Fibroblast of skin of right quadriceps (primary cell): ENCODE measurements around the gene RASA3.

Source experiments
- DNase-seq: peaks from one replicate; pipeline ENCODE4 v3.0.0-alpha.2; 2013

RASA3 gene

DNA sequence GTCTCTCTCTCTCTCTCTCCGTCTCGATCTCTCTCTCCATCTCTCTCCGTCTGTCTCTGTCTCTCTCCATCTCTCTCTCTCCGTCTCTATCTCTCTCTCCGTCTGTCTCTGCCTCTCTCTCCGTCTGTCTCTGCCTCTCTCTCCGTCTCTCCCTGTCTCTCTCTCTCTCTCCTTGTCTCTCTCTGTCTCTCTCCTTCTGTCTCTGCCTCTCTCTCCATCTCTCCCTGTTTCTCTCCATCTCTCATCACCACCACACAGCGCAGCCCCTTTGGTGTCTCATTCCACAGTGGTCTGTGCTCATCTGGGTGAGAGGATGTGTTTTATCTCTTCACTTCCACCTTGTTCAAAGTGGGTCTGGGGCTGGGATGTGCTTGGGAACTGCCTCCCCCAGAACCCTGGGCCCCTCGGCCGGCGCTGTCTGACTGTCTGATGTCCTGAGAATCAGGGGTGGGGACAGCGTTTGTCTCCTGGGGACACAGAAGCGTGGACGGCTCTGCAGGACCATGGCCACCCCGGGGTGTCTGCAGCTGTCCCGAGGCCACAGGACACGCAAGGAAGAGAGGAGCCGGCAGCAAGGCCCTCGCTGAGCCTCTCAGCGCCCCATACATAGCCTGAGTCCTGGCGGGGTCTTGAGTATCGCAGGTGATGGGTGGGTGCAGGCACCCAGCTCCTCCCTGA lies 118.3 kb downstream of the RASA3 start:
- DNase-seq, result no peak

DNA sequence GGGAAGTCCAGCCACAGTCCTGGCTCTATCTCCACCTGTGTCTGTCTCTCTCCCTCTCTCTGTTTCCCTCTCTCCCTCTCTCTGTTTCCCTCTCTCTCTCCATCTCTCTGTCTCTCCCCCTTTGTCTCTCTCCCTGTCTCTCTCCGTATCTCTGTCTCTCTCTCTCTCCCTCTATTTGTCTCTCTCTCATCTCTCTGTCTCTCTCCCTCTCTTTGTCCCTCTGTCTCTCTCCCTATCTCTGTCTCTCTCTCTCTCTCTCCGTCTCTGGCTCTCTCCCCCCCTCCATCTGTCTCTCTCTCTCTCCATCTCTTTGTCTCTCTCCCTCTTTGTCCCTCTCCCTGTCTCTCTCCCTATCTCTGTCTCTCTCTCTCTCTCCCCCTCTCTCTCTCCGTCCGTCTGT lies 119.1 kb downstream of the RASA3 start:
- no peak for DNase-seq

- no peak for DNase-seq
These were observed 119.5 kb downstream of the RASA3 start for GRCh38 chr13:114012921-114013320.

DNA sequence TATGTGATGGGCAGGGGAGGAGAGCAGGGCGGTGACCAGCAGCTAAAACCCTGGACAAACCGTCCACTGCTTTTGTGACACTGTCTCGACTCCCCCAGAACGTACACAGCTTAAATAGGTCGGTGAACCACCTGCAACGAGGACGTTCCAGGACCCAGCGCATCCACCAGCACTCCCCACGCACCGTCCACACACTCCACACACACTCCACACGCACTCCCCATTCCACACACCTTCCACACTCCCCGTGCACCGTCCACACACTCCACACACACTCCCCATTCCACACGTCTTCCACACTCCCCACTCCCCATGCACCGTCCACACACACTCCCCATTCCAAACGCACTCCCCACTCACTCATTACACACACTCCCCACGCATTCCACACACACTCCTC lies 120.3 kb downstream of the RASA3 start:
- DNase-seq, result no peak

- DNase-seq, result no peak
These were observed 121.2 kb downstream of the RASA3 start for GRCh38 chr13:114011226-114011625.

GRCh38 chr13:114010401-114011101 lies 121.9 kb downstream of the RASA3 start:
- no peak for DNase-seq

DNA sequence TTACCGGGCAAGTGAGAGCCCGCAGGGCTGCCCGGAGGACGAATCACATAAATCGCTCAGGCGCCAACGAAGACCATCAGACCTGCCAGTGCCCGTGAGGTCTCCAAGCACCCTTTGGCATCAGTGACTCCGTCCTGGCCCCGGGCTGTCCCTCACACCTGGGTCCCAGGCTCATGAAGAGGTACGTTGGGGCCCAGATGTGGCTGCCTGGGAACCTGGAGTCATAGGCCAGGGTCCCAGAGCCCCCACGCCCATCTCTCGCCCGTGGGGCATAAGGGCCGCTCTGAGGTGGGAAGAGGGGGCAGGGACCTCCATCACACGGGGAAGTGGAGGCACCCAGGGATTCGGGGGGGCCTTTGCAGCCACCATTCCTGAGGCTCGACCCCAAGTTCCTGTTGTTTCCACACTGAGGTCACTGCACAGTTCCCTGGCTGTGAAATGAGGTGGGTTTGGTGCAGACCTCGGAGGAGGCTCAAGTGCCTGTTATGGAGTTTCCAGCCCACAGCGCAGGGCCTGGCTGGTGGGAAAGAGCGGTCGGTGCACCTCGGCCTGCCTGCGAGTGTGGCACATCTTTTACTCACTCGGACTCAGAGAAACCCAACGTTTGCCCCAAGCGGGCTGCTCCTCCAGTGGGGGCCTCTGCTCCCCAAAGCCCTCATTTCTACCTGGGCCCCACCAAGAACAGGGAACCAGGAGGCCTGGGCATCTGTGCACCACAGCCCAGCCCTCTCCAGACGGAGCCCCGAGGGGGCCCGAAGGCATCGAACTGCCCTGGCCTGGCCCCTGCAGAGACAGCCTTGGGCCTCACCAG lies 122.6 kb downstream of the RASA3 start:
- DNase-seq, result no peak

DNA sequence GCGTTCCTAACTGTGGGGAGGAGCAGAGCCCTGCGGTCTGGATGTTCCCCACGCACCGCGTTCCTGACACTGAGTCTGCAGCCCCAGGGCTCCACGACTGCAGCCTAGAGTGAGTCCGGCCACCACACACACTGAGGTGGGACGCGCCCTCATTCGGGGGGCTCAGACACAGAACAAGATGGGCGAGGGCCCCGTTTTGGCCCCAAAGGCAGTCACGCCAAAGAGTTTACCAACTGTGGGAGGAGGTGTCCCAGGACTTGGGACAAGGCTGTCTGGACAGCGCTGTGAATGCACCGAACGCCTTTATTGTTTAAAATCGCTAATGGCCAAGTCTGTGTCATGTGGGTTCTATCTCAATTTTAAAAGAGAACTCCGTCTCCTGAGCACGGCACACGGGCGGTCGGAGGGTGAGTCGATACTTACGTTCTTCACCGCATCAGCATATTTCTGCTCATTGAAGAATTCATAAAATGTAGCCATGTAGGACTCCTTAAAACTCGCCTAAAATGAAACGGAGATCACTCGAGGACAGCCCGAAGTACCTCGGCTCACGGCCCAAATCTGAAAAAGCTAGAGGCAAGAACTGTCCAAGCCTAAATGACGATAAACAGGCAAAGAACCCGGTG lies 123.3 kb downstream of the RASA3 start:
- DNase-seq, result no peak

GRCh38 chr13:114007566-114007965 lies 124.9 kb downstream of the RASA3 start:
- DNase-seq, result no peak

DNA sequence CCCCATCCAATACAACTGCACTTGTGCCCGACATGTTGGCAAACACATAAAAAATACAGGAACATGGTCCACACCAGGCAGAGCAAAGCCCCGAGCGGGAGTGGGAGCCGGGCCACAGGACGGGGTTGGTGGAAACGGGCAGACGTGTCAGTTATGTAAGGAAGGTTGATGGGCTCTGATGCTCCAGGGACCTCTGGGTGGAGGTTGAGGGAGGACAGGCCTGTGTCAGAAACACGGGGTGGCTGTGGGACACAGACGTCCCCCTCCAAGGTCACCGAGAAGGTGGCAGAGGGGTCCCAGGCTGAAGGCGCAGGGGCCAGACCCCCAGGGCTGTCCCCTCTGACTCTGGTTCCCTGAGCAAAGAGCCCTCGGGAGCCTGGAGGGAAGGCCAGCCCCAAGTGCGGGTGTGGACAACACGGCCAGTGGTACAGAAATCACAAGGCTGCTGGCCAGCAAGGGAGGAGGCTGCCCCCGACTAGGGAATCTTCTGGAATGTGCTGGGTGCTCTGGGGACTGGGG lies 127.2 kb downstream of the RASA3 start:
- no peak for DNase-seq

- DNase-seq, result no peak
These were observed 127.8 kb downstream of the RASA3 start for GRCh38 chr13:114004420-114005205.

DNA sequence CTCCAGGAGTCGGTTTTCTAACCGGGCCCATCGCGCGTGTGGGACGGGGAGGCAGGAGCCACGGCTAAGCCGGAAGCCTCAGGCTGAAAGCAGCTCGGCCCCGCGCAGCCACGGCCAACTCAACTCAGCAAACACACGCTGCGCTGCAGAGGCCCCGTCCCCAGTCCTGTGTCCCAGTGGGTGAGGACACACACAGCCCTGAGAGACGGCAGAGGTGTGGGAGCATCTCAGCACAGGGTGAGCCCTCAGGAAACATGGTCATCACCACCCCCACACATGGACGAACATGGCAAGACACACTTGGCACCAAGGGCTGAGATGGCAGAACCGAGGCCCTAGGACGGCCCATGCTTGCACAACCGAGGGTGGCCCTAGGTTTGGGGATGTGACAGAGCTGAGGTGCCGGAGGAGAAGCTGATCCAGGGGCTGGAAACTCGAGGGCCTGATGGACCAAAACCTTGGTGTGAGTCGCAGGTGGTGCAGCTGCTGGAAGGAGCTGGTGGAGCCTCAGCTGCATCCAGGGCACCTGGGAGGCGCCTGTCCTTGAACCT lies 129.6 kb downstream of the RASA3 start:
- no peak for DNase-seq

GRCh38 chr13:114002009-114002544 lies 130.3 kb downstream of the RASA3 start:
- DNase-seq, result no peak

DNA sequence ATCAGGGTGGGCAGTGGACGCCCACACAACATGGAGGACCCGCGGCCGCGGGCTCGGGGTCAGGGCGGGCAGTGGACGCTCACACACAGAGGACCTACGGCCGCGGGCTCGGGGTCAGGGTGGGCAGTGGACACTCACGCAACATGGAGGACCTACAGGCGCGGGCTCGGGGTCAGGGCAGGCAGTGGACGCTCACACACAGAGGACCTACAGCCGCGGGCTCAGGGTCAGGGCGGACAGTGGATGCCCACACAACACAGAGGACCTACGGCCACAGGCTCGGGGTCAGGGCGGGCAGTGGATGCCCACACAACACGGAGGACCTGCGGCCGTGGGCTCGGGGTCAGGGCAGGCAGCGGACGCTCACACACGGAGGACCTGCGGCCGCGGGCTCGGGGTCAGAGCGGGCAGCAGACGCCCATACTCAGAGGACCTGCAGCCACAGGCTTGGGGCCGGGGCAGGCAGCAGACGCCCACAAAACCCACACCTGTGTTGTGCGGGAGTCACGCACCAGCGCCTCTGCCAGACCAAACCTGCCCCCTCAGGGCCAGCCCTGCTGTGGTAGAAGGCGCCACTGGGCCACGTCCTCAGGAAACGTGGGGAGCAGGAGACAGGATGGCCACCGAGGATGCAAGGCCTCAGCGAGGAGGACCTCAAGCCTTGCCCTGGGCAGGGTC lies 131.0 kb downstream of the RASA3 start:
- DNase-seq, result no peak

DNA sequence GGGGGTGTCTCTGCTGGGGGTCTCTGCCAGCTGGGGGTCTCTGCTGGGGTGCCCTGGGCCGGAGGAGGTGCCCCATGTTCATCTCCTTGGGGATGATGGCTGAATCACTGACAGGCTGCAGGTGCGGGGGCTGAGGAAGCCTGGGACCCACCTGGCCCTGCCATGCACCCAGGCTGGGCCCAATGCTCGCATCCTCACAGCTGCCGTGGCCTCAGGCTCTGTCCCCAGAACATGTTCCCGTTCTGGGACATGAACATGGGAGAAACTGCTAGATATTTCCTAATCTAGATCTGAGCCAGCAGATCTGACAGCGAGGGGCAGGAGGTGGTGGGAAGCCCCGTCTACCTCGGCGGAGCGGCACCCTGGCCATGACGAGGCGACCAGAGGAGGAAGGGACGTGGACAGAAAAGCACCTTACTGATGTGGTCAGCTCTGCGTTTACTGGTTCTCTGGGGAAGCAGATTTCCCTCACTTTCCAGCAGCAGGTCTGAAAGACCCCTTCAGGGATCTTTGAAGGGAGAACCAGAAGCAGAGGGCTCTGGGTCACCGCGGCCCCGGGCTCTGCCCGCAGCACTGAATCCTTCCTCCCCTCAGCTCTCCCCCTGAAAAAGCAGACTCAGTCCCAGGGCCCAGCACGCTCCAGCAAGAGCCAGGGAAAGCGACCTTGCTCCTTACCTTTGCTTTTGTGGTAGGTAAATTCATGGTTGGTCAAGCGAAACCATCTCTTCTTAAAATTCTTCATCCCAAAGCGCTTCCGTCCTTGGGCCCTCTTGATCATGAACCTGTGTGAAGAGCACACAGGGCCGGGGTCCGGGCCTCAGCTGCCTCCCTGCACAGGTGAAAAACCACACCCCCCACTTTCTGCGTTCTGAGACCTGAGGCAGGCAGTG lies 132.0 kb downstream of the RASA3 start:
- no peak for DNase-seq

GRCh38 chr13:113999618-113999910 lies 132.9 kb downstream of the RASA3 start:
- DNase-seq, result no peak

GRCh38 chr13:113998781-113999617 lies 133.4 kb downstream of the RASA3 start:
- DNase-seq, result no peak

DNA sequence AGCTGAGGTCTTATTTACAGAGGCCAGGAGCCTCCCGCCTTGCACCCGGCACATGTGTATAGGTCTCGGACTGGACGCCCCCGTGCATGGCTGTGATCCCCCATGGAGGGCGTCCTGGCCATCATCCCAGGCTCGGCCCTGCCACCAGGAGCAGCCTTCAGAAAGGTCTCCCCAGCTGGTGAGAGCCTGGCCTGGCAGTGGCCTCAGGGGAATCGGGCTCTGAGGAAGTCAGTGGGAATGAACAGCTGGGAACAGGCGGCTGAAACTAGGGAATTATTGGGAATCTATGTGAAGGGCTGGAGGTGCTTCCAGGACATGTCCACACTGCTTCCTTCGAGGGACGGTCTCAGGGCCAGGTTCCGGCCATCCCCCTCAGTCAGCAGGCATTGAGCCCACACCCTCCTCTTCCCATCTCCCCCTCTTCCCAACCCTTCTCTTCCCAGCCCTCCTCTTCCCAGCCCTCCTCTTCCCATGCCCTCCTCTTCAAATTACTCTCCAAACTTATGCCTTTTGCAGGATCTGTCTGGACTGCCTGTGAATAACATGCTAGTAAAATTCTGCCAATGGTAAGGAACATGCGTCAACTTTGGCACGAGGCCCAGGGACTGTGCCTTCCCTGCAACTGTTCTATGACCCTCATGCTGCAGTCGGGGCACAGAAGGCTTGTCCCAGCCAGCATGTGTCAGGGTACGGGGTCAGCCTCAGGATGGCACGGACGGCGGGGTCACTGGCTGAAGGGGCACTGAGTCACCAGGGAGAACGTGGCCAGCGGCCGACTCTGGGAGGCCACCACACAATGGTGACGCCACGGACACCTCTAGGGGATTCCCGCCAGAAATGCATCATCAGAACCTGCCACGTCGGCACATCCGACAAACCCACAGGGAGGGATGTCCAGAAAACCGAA lies 134.3 kb downstream of the RASA3 start:
- DNase-seq, result peak; percentile 35
